RWPE2 (cell line): ENCODE data around the gene SLK.

ENCODE experiments used
- ATAC-seq: fragments of 200-7000 bp; cut with Tn5 transposase; 3 replicates; pipeline ENCODE4 v1.9.1; 2021; ENCODE audit warnings: low read depth
- DNase-seq: peaks from one replicate; pipeline ENCODE4 v3.0.0-alpha.2; 2020; ENCODE audit warnings: low spot score
- H3K27ac ChIP-seq: fragments of 450-650 bp; 2 replicates; pipeline ENCODE4 v1.5.1; 2017; ENCODE audit warnings: mild to moderate bottlenecking; ENCODE audit not compliant: poor library complexity, severe bottlenecking
- H3K27me3 ChIP-seq: fragments of 250-450 bp; sonication (Bioruptor Pico); 2 replicates; pipeline ENCODE4 v1.5.1; 2021; ENCODE audit warnings: mild to moderate bottlenecking, moderate library complexity; ENCODE audit not compliant: insufficient read depth, poor library complexity, severe bottlenecking
- H3K36me3 ChIP-seq: fragments of 250-450 bp; sonication (Bioruptor Pico); 2 replicates; pipeline ENCODE4 v1.5.1; 2020; ENCODE audit warnings: low read depth, mild to moderate bottlenecking, moderate library complexity
- H3K4me1 ChIP-seq: fragments of 250-450 bp; sonication (Bioruptor Pico); 2 replicates; pipeline ENCODE4 v1.5.1; 2021; ENCODE audit warnings: mild to moderate bottlenecking, moderate library complexity; ENCODE audit not compliant: insufficient read depth, poor library complexity, severe bottlenecking
- H3K4me3 ChIP-seq: fragments of 250-450 bp; sonication (Bioruptor Pico); 2 replicates; pipeline ENCODE4 v1.5.1; 2021; ENCODE audit warnings: mild to moderate bottlenecking, moderate library complexity; ENCODE audit not compliant: severe bottlenecking
- H3K9me3 ChIP-seq: fragments of 250-450 bp; sonication (Bioruptor Pico); 2 replicates; pipeline ENCODE4 v1.5.1; 2021; ENCODE audit warnings: mild to moderate bottlenecking, moderate library complexity; ENCODE audit not compliant: severe bottlenecking
- TF ChIP-seq, protein P1 (sequence below): fragments of 450-650 bp; IDR thresholded peaks from one replicate; pipeline ENCODE4 v1.5.1; 2017; ENCODE audit warnings: mild to moderate bottlenecking, moderate library complexity; ENCODE audit not compliant: poor library complexity, severe bottlenecking

The SLK gene

GRCh38 chr10:104005172-104005863, 38.4 kb downstream of the SLK start:
- Histone ChIP-seq H3K27me3 (no peaks in the 10 kb centered on the region), H3K9me3 (no peaks in the 10 kb centered on the region), H3K4me1 (no peaks in the 10 kb centered on the region), H3K27ac (no peak overlapping the region), H3K4me3 (no peak overlapping the region), H3K36me3 (peaks cover 98% of the 10 kb centered on the region)
- DNase-seq = no peak
- TF ChIP-seq, protein P1, sequence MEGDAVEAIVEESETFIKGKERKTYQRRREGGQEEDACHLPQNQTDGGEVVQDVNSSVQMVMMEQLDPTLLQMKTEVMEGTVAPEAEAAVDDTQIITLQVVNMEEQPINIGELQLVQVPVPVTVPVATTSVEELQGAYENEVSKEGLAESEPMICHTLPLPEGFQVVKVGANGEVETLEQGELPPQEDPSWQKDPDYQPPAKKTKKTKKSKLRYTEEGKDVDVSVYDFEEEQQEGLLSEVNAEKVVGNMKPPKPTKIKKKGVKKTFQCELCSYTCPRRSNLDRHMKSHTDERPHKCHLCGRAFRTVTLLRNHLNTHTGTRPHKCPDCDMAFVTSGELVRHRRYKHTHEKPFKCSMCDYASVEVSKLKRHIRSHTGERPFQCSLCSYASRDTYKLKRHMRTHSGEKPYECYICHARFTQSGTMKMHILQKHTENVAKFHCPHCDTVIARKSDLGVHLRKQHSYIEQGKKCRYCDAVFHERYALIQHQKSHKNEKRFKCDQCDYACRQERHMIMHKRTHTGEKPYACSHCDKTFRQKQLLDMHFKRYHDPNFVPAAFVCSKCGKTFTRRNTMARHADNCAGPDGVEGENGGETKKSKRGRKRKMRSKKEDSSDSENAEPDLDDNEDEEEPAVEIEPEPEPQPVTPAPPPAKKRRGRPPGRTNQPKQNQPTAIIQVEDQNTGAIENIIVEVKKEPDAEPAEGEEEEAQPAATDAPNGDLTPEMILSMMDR = no peak
- no peak for ATAC-seq

- Histone ChIP-seq H3K27ac (no peak overlapping the region), H3K27me3 (no peaks in the 10 kb centered on the region), H3K4me1 (no peaks in the 10 kb centered on the region), H3K36me3 (peaks cover 86% of the 10 kb centered on the region), H3K9me3 (no peaks in the 10 kb centered on the region), H3K4me3 (no peak overlapping the region)
- DNase-seq (no peak), ATAC-seq (no peak)
- TF ChIP-seq, protein P1 = no peak
Observed at GRCh38 chr10:104011904-104012303, 45.0 kb downstream of the SLK start.

DNA sequence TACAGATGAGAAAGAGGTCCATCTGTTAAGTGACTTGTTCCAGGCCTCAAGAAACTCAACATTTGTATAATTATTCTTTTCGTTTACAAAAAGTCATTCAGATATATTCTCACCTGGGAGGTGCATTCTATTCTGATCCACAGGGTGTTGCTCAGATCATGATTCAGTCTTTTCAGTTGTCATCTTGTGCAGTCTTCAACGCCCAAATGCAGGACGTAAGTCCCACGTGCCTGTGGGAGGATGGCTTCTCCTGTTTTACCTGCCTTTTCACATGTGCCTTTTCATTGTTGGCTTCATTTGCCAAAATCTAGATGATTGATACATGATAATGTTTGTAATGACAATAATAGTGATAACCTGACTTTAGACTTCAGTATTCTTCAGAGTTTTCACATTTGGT, 46.5 kb downstream of the SLK start:
- Histone ChIP-seq H3K4me3 (no peak overlapping the region), H3K36me3 (peaks cover 86% of the 10 kb centered on the region), H3K27ac (no peak overlapping the region), H3K27me3 (no peaks in the 10 kb centered on the region), H3K9me3 (no peaks in the 10 kb centered on the region), H3K4me1 (no peaks in the 10 kb centered on the region)
- no peak for DNase-seq
- ATAC-seq = no peak
- TF ChIP-seq, protein P1 = no peak

GRCh38 chr10:104014176-104014575, 47.2 kb downstream of the SLK start:
- no peak for ATAC-seq
- no peak overlapping the region for H3K27ac ChIP-seq
- H3K4me1 ChIP-seq = no peaks in the 10 kb centered on the region

DNA sequence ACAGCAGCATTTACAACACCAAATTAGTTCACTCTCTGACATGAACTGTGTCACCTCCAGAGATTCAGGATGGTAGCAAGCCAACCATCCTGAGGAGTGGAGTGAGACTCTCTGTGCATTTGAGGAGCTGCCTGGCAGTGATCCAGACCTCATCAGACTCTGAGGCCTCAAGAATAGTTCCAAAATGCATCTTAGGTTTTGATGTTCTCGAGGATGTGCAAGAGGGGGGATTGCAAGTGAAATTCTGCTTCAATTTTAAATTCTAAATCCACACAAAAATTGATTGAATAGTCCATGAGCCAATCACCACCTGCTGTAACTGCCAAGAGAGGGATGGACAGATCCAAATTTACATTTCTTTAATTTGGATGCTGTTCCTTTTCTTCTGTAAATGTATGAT, 49.7 kb downstream of the SLK start:
- Histone ChIP-seq H3K9me3 (no peaks in the 10 kb centered on the region), H3K4me1 (no peaks in the 10 kb centered on the region), H3K4me3 (no peak overlapping the region), H3K36me3 (peaks cover 88% of the 10 kb centered on the region), H3K27ac (no peak overlapping the region), H3K27me3 (no peaks in the 10 kb centered on the region)
- DNase-seq (no peak), ATAC-seq (no peak)
- TF ChIP-seq, protein P1 = no peak

More at GRCh38 chr10:104014176-104014575, 47.2 kb downstream of the SLK start:
- Histone ChIP-seq H3K9me3 (no peaks in the 10 kb centered on the region), H3K36me3 (peaks cover 86% of the 10 kb centered on the region), H3K4me3 (no peak overlapping the region), H3K27me3 (no peaks in the 10 kb centered on the region)
- TF ChIP-seq, protein P1 = no peak
- no peak for DNase-seq
